Activated naive CD4-positive, alpha-beta T cell (primary cell): ENCODE measurements around the gene OR4Q2.
"Not testable (repeated sequence)": the region's sequence is repeated elsewhere in the genome, so short reads cannot be mapped to it uniquely, and the experiment has no call there.

ENCODE experiments used
- DNase-seq, 4 experiments: peaks; one replicate each; lab custom pipeline; 2025; lab: John Stamatoyannopoulos, UW

Gene OR4Q2

DNA sequence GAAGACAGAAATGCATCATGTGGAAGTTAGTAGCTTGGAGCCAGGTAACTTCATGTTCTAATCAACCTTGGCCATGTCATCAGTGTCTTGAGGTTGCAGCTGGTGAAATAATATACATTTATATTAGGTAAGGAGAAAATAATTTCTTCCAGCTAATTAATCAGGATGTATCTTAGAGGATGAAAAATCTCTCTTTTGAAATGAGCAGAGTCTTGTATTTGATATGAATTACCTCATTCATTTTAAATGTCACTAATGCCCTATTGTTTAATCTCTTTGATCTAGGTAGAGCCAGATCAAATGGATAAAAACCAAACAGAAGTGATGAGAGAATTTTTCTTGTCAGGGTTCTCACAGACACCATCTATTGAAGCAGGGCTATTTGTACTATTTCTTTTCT lies at the start of gene OR4Q2:
TSS of gene OR4Q2 (plus strand) at position 301 of the 400 bp plus-strand sequence.
- no peak for DNase-seq

DNA sequence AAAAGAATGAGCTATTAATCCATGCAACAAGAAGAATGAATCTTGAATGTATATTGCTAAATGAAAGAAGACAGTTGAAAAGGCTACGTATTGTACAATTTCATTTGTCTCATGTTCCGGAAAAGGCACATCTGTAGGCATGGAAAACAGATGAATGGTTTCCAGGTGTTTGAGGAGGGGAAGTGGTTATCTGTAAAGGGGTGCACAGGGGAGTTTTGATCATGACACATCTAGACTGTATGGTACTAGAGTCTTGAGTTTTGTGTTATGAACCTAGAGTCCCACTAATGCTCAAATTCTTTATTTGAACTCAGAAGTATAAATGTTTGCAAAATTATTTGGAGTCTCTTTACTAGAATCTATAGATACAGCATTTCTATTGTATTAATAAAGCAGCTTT lies 32.2 kb upstream of the OR4Q2 start:
- DNase-seq: not testable (repeated sequence)

DNA sequence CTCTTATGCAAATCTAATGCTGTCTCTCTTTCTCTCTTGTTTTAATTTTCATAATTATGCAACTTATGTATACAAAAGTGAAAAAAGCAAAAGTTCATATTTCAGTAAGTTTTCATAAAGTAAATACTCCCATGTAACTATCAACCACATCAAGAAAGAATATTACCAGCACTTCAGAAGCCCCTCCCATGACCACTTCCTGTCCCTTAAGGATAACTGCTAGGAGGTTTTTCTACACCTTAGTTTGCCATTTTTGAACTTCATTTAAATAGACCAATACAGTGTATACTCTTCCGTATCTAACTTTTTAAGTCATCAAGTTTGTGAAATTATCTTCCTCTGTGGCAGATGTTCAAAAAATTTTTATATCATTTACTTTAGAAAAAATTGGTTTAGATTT lies 27.1 kb upstream of the OR4Q2 start:
- no peak for DNase-seq

DNA sequence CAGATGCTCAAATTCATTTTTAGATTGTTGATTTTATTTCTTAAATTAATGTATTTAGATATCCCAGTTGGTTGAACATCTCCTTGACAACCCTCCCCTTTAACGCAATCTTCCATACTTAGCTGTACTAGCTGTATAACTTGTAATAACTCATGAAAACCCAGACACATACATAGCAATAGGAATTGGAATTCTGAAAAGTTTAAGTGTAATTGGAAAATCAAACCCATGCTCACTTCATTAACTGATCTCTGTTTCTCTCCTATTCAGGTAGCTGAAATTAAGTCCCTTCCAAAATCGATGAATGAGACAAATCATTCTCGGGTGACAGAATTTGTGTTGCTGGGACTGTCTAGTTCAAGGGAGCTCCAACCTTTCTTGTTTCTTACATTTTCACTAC lies 26.7 kb upstream of the OR4Q2 start, which contains the start of gene OR4K15:
TSS of gene OR4K15 (plus strand) at position 301 of the 400 bp plus-strand sequence. CDS start at position 301, 0 bp downstream.
- no peak for DNase-seq

DNA sequence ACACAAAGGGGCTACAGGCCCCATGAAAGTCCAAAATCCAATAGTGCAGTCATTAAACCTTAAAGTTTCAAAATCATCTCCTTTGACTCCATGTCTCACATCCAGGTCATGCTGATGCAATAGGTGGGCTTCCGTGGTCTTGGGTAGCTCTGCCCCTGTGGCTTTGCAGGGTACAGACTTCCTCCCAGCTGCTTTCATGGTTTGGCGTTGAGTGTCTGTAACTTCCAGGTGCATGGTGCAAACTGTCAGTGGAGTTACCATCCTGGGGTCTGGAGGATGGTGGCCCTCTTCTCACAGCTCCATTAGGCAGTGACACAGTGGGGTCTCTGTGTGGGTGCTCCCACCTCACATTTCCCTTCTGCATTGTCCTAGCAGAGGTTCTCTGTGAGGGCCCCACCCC lies 8.5 kb upstream of the OR4Q2 start:
- DNase-seq: no peak

DNA sequence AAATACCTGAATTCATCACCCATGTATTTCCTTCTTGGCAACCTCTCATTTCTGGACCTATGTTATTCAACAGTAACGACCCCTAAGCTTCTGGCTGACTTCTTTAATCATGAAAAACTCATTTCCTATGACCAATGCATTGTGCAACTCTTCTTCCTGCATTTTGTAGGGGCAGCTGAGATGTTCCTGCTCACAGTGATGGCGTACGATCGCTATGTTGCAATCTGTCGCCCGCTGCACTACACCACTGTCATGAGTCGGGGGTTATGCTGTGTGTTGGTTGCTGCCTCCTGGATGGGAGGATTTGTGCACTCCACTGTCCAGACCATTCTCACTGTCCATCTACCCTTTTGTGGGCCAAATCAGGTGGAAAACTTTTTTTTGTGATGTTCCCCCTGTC lies 356 bp downstream of the OR4Q2 start:
- DNase-seq: no peak

DNA sequence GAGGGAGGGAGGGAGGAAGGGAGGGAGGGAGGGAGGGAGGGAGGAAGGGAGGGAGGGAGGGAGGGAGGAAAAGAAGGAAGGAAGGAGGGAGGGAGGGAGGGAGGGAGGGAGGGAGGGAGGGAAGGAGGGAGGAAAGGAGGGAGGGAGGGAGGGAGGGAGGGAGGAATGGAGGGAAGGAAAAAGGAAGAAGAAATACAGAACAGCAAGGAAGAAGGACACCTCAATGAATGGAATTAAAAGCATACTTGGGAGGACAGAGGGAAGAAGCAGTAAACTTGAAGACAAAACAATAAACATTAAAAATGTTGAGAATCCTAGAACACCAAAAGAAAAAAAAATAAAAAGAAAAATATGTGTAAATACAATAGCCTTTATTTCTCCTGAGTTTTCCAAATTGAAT lies 6.2 kb downstream of the OR4Q2 start:
- no peak for DNase-seq

DNA sequence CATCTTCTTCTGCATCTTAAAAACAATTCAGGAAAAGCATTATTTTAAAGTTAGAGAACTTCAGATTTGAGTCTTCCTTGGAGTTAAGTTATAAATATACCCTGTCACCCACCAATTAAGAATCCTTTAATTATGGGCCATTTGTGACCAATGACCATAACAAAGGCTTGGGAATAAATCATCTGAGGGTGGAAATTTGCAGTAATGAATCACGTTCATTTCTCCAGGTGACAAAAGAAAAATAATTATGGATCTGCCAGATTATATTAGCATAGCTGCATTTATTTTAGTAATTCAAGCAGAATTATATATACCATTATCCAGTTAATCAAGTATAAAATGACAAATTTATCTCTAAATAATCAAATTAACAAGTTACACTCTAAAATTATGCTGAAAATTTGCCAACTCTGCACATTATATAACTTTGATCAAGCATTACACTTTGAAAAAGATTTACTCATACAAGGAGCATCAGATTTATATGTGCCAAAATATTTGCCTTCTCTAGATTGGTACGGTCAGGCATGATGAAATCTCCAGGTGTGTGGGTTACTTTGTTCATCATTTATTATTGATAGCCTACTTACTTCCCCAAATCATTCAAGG lies 17.4 kb downstream of the OR4Q2 start, which contains the start of gene OR4K14:
TSS of gene OR4K14 (minus strand) at position 51 of the 609 bp plus-strand sequence. CDS start 4,114 bp downstream, outside the sequence.
- no peak for DNase-seq

DNA sequence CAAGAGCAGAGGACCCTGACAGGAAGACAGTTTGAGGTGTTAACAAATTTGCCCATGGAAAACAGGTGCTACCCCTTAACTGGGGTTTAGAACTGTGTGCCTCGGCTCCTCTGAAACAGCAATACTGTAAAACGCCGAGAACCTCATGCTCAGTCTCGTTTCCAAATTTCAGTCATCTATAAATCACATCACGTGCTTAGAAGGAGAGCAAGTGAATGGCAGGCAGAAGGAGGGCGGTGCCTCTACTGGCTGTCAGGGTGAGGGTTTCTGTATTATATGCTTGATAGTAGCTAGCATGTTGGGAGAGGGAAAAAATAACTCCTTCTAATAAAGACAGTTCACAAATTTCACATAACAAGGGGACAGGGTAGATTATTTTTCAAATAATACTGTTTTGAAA lies 29.1 kb downstream of the OR4Q2 start:
- no peak for DNase-seq

DNA sequence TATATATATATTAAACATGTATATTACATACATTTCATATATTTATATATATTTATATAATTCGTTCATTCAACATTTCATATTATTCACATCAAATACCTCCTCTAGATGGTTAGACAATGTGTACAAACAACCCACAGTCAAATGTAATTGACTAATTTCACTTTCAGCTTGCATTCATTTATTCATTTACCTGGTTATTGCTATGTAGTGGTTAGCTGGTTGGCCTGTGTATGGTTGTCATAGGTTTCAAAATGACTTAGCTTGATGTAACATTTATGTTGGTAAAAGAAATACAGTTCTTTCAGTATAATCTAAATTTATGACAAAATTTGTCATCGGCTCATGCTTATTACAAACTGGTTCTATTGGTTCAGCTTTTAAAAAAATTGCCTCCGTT lies 33.5 kb downstream of the OR4Q2 start:
- DNase-seq: no peak

DNA sequence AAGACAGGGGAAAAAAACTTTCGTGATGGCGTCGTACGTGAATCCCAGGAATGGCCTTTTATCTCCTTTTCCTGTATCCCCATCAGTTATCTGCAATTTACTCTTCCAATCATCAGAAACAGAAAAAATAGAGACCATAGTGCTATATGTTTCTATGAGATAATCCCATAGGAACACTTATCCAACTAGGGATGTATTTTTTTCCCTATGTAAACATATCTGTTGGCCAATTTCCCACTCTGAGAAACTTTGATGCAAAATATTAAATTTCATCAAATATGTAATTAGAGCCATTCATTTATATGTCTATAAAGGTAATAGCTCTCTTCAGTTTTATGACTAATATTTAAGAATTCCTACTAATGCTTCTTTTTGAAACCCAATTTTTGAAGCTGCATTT lies 34.0 kb downstream of the OR4Q2 start, which contains the start of gene OR4K13:
TSS of gene OR4K13 (minus strand) at position 101 of the 400 bp plus-strand sequence. CDS start 1,280 bp downstream, outside the sequence.
- no peak for DNase-seq

DNA sequence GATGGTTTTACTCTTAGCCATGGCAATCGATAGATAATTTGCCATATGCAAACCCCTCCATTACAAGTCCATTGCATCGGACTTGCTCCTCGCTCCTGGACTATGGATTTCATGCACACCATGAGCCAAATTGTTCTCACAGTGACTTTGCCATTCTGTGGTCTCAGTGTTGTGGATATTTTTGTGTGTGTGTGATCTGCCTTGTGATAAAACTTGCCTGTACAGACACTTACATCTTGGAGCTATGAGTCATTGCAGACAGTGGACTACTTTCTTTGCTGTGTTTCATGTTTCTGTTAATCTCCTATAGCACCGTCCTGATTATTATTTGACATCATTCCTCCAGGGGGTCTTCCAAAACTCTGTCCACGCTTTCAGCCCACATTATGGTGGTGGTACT lies 42.3 kb downstream of the OR4Q2 start:
- no peak for DNase-seq

DNA sequence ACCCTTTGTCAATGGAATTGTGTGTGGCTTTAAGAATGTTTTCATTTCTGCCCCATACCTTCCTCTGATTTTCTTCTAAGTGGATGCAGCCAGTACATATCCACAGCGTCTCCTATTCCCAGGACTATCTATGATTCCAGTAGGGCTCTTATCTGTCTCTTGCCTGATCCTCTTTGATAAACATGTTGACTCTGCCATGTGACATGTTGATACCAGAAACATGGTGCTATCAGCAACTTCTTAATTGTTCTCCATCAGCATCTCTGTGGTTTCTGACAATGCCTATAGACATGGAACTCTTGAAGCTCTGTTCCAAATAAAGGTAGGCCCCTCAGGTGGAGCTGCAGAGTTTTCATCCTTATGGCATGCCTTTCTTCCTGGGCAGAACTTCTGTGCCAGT lies 46.2 kb downstream of the OR4Q2 start:
- DNase-seq: no peak
